Measurements from ENCODE around the gene TRPC4. TPM values are rescaled to one million over a fixed set of nuclear protein-coding genes. Genes with fewer than 3 reads are reported as not detected.
A peak's percentile ranks its signal among the peaks of the same experiment; 100 is the strongest.
"Not testable (repeated sequence)": the region's sequence is repeated elsewhere in the genome, so short reads cannot be mapped to it uniquely, and the experiment has no call there.

TRPC4 gene
- total RNA-seq, 1 donor from 2014 or later = 24.6 TPM

GRCh38 chr13:37601648-37602440 lies 267.7 kb downstream of the TRPC4 start:
- DNase-seq (ENCODE audit: low spot score) = peak; percentile 35

- DNase-seq (ENCODE audit: low spot score) = peak; percentile 38
These were observed 270.1 kb downstream of the TRPC4 start for GRCh38 chr13:37599519-37599918.

GRCh38 chr13:37598597-37598996 lies 271.0 kb downstream of the TRPC4 start, which contains the start of gene POSTN:
POSTN (minus strand) TSS chr13:37598768; CDS start chr13:37598726, 42 bp downstream.
- peak; percentile 84 for DNase-seq (ENCODE audit: low spot score)

- no peak for DNase-seq (ENCODE audit: low spot score)
These were observed 272.0 kb downstream of the TRPC4 start for GRCh38 chr13:37597477-37598025.

- peak; percentile 40 for DNase-seq (ENCODE audit: low spot score)
These were observed 272.8 kb downstream of the TRPC4 start for GRCh38 chr13:37596805-37597204.

- peak; percentile 27 for DNase-seq (ENCODE audit: low spot score)
These were observed 274.4 kb downstream of the TRPC4 start for GRCh38 chr13:37595162-37595561.

- DNase-seq (ENCODE audit: low spot score) = peak; percentile 23
These were observed 275.0 kb downstream of the TRPC4 start for GRCh38 chr13:37594550-37594949.

- DNase-seq (ENCODE audit: low spot score) = not testable (repeated sequence)
These were observed 280.2 kb downstream of the TRPC4 start for GRCh38 chr13:37589381-37589780.

GRCh38 chr13:37587236-37587635 lies 282.3 kb downstream of the TRPC4 start:
- no peak for DNase-seq (ENCODE audit: low spot score)

Measured in umbilical cord (tissue), 2 donors.